ENCODE results near the gene NOLC1.

- TF ChIP-seq CTCF (IDR thresholded peaks at IDR 0.05) (no peak), POLR2A (IDR thresholded peaks at IDR 0.05) (no peak)
Measured at GRCh38 chr10:102115775-102116174, 36.4 kb upstream of the NOLC1 start.

Data from sigmoid colon (tissue), 3 donors.